GM18508 (cell line): ENCODE data around the gene OR8S1.
"Not testable (repeated sequence)": the region's sequence is repeated elsewhere in the genome, so short reads cannot be mapped to it uniquely, and the experiment has no call there.

ENCODE experiments used
- ATAC-seq: cut with Tn5 transposase; IDR thresholded peaks from one replicate; pipeline ENCODE4 v1.9.1; 2021; ENCODE audit warnings: moderate number of reproducible peaks; ENCODE audit not compliant: insufficient read depth, unreplicated experiment

OR8S1 gene

GRCh38 chr12:48553666-48554343 is 28.4 kb downstream of the OR8S1 start:
- ATAC-seq: not testable (repeated sequence)

GRCh38 chr12:48556631-48557030 is 31.2 kb downstream of the OR8S1 start:
- ATAC-seq: no peak

- ATAC-seq: no peak
Observed at GRCh38 chr12:48557919-48558318, 32.5 kb downstream of the OR8S1 start.

- ATAC-seq: no peak
Observed at GRCh38 chr12:48567731-48568130, 42.3 kb downstream of the OR8S1 start.

GRCh38 chr12:48569946-48570345 is 44.5 kb downstream of the OR8S1 start, which contains the start of gene LALBA:
TSS of gene LALBA (minus strand) at chr12:48570046. CDS start at chr12:48570020, 26 bp downstream.
- no peak for ATAC-seq

GRCh38 chr12:48572326-48572725 is 46.9 kb downstream of the OR8S1 start:
- no peak for ATAC-seq
